GM12875 (cell line): ENCODE results near the gene TP53I11.

Experiments
- H3K4me3 ChIP-seq: one replicate; pipeline ENCODE4 v1.5.1; 2011; ENCODE audit warnings: low read depth, low read length, control low read depth
- TF ChIP-seq, protein P1 (sequence below): IDR thresholded peaks from 2 replicates; pipeline ENCODE4 v1.5.1; 2011; ENCODE audit warnings: low read depth, mild to moderate bottlenecking, control low read depth, inconsistent platforms, low read length, moderate library complexity, borderline replicate concordance; ENCODE audit not compliant: insufficient read depth

Gene TP53I11

DNA sequence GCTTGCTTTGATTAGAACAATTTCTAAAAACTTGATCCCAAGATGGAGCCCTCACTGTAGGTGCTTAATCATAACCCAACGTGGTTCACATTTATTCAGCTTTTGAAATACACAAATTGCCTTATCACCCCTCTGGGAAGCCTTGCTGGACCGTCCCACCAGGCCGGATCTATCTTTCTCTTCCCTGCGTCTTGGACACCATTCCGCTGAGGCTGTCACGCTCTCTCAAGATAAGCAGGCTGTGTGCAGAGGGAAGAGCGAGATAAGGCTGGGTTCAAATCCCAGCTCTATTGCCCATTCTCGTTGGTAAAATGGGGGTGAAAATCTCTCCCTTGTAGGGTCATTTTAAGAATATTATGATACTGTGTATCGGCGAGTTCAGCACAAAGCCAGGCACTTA is 20.5 kb upstream of the TP53I11 start:
- TF ChIP-seq, protein P1, sequence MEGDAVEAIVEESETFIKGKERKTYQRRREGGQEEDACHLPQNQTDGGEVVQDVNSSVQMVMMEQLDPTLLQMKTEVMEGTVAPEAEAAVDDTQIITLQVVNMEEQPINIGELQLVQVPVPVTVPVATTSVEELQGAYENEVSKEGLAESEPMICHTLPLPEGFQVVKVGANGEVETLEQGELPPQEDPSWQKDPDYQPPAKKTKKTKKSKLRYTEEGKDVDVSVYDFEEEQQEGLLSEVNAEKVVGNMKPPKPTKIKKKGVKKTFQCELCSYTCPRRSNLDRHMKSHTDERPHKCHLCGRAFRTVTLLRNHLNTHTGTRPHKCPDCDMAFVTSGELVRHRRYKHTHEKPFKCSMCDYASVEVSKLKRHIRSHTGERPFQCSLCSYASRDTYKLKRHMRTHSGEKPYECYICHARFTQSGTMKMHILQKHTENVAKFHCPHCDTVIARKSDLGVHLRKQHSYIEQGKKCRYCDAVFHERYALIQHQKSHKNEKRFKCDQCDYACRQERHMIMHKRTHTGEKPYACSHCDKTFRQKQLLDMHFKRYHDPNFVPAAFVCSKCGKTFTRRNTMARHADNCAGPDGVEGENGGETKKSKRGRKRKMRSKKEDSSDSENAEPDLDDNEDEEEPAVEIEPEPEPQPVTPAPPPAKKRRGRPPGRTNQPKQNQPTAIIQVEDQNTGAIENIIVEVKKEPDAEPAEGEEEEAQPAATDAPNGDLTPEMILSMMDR, result no peak

DNA sequence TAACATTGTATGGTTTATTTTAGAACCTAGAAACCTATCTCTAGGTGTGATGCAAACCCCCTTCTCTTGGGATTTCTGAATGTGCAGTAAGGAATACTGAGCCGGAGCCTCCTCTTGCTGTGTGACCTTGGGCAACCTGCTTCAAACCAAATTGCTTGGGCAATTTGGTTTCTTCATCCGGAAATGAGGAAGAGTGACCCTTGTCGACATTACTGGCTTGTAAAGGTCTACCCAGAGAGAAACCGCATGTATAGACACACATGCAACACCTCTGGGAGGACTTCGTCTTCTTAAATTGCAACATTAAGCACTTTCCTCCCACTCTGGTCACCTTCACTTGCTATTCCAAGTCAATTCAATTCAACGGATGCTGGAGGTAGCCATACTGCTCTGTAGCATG is 19.6 kb upstream of the TP53I11 start:
- no peak overlapping the region for H3K4me3 ChIP-seq
- TF ChIP-seq, protein P1, result no peak

More for the DNA sequence above, 20.5 kb upstream of the TP53I11 start:
- no peak overlapping the region for H3K4me3 ChIP-seq

DNA sequence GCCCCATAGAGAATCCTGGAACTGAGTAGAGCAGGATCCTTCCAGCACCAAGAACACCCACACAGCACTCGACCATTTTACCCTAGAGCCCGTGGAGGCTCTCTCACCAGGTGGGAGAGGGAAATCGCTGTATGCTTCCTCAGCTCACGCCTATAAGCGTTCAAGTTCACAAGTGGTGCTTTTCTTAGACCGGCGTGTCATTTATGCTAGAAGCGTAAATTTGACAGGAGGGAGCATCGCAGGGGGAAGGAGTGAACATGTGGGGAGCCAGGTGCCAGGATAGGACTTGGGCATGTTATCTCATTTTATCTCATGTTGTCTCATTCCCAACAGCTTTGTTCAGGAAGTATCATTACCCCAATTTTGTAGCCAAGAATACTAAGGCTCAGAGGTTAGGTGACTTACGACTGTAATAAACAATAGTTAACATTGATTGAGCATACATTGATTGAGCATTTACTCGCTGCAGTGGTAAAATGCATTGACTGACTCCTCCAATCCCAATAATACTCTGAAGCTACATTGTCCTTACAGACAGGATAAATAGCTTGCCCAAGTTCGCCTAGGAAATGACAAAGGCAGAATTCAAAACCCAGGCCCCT is 19.1 kb upstream of the TP53I11 start:
- TF ChIP-seq, protein P1, result no peak
- no peak overlapping the region for H3K4me3 ChIP-seq

DNA sequence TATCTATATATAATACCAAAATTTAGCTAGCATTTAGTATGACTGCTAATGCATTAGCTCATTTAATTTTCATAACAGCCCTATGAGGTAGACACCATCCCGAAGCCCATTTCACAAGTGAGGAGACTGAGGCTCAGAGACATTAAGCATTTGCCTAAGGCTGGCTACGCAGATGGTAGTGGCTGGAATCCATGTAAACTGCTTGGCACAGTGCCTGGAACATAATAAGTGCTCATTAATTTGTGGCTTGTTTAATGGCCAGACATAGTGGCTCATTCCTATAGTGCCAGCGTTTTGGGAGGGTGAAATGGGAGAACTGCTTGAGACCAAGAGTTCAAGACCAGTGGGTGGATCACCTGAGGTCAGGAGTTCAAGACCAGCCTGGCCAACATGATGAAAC is 17.8 kb upstream of the TP53I11 start:
- TF ChIP-seq, protein P1, result no peak
- H3K4me3 ChIP-seq, result no peak overlapping the region

DNA sequence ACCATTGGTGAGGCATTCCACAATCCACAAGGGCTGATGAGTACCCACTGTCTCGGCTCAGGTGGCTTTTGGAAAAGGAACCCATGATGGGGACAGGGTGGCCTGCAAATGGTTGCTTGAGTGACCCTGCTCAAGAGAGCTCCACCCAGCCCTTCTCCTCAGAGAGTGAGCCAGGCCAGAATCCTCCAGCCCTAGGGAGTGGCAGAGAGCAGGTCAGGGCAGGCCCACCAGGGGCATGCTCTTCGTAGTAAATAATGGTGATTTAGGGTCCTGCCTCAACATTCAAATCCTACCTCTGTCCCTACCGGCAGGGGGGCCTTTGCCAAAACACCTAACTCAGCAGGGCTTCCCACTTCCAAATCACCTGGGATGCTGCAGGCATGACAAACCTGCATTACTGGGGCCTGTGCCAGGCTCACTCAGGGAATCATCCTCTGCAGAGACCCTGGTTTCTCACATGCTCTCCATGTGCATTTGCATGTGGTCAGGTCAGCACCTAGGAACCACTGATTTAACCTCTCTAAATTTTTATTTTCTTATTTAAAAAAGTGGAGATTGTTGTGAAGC is 17.3 kb upstream of the TP53I11 start:
- TF ChIP-seq, protein P1, result no peak
- H3K4me3 ChIP-seq, result no peak overlapping the region

DNA sequence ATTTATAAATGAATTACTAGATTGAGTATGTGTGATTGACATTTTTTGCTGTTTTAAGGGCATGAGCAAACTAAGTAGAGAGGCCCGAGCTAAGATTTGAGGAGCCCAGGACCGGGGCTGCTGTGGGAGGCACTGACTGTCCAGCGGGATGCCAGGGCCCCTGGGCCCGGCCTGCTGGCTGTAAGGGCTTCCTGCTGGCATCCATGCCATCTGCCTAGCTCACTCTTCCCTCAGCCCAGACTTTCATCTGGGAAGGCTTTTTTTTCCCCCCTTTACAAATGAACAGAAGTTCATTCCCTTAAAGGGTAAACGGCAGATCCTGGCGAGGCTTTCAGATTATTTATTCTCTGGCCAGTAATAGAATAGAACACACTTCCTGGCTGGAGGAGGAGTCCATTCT is 16.0 kb upstream of the TP53I11 start:
- TF ChIP-seq, protein P1, result no peak

DNA sequence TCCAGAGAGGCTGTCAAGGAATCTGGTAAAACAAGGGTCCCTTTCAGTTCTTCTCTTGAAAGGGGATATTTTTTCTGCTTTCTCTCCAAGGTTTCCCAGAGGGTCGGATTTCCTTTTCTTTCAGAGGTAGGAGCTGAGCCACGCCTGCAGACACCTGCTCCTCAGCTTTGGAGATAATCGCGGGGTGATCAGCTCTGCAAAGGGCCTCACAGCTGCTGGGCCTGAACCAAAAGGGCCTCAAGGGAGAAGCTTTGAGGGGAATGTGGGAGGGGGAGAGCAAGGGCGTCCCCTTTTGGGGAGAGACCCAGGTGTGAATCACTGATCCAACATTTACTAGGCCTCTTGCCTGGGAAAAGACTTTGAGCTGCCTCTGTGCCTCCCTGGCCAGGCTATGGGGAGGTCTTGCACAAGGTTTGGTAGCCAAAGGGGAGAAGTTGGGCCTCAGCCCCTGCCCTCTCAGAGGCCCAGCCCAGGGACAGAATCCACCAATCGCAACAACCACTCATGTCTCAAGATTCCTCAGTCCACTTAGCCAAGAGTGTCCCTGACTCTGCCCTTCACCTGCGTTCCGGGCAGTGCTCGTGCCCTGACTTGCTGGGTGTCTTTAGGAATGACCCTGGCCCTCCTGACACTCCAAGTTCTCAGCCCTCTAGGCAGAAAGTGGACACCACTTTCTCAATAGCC is 14.0 kb upstream of the TP53I11 start:
- no peak overlapping the region for H3K4me3 ChIP-seq
- TF ChIP-seq, protein P1, result no peak

More for the DNA sequence above, 16.0 kb upstream of the TP53I11 start:
- H3K4me3 ChIP-seq, result no peak overlapping the region
